Measurements from ENCODE around the gene PHACTR1. TPM values are rescaled to one million over a fixed set of nuclear protein-coding genes. Genes with fewer than 3 reads are reported as not detected.

PHACTR1 gene
- polyA plus RNA-seq, 1 of the 3 experiments (the other 2 are of a cell fraction), result 0.12 TPM

GRCh38 chr6:13124131-13124530 lies 407.6 kb downstream of the PHACTR1 start:
- H3K4me1 ChIP-seq (ENCODE audit: control insufficient read depth in 1 of 2, insufficient read depth in 2 of 2, low read depth in 1 of 2, low read length in 1 of 2), result peaks cover 0 to 10% of the 10 kb centered on the region in 2 experiments; a peak in 2 of 4 replicates
- H3K9ac ChIP-seq, result no peak overlapping the region
- no peak overlapping the region for H3K4me3 ChIP-seq (ENCODE audit: low read depth in 2 of 2, low read length in 1 of 2)
- H3K36me3 ChIP-seq (replicated peaks in 1 of 2; ENCODE audit: control insufficient read depth in 1 of 2, insufficient read depth in 2 of 2, low read length in 1 of 2), result no peaks in the 10 kb centered on the region
- DNase-seq, result no peak
- H3K9me2 ChIP-seq, result no peaks in the 10 kb centered on the region
- no peaks in the 10 kb centered on the region for H3K79me2 ChIP-seq (ENCODE audit: insufficient read depth)
- ChIA-PET POLR2A (interaction anchor here (0.5 kb wide), 1 partner anchor 222 kb away, joined by 3 read pairs; no protein-coding TSS in a partner anchor), CTCF (interaction anchor here (4.2 kb wide), 1 partner anchor 213 kb away, joined by 27 read pairs; no protein-coding TSS in a partner anchor)
- no peaks in the 10 kb centered on the region for H3K9me3 ChIP-seq
- 6% methylated on average over 2 of the region's 2 CpGs for WGBS (ENCODE audit: low lambda C conversion rate)
- no peak overlapping the region for H3K27ac ChIP-seq (ENCODE audit: low read depth in 2 of 2, low read length in 1 of 2)
- no peak for TF ChIP-seq NRF1 (IDR thresholded peaks at IDR 0.05; ENCODE audit: low read depth, low read length)
- no peak for TF ChIP-seq JUND (IDR thresholded peaks at IDR 0.05)
- TF ChIP-seq, protein P1, sequence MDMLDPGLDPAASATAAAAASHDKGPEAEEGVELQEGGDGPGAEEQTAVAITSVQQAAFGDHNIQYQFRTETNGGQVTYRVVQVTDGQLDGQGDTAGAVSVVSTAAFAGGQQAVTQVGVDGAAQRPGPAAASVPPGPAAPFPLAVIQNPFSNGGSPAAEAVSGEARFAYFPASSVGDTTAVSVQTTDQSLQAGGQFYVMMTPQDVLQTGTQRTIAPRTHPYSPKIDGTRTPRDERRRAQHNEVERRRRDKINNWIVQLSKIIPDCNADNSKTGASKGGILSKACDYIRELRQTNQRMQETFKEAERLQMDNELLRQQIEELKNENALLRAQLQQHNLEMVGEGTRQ (IDR thresholded peaks at IDR 0.05; ENCODE audit: borderline replicate concordance, low read depth, low read length), result no peak
- no peak for TF ChIP-seq ELF1 (IDR thresholded peaks at IDR 0.05)
- no peak for TF ChIP-seq CTCF (IDR thresholded peaks at IDR 0.05)
- TF ChIP-seq EZH2phosphoT487 (IDR thresholded peaks at IDR 0.05; ENCODE audit: borderline replicate concordance, low read depth), result no peak
- no peak for TF ChIP-seq TEAD4 (IDR thresholded peaks at IDR 0.05; ENCODE audit: borderline replicate concordance, insufficient read depth)
- no peak for TF ChIP-seq NFIC (IDR thresholded peaks at IDR 0.05; ENCODE audit: borderline replicate concordance)
- TF ChIP-seq FOXM1 (IDR thresholded peaks at IDR 0.05; ENCODE audit: low read depth), result no peak
- no peak for TF ChIP-seq RXRA (IDR thresholded peaks at IDR 0.05; ENCODE audit: borderline replicate concordance, low read depth)
- no peaks in the 10 kb centered on the region for H3F3A ChIP-seq (replicated peaks; ENCODE audit: insufficient read depth)
- no peaks in the 10 kb centered on the region for H3K27me3 ChIP-seq (ENCODE audit: insufficient read depth)
- H2AFZ ChIP-seq (ENCODE audit: low read depth), result no peak overlapping the region
- no peak overlapping the region for H3K4me2 ChIP-seq
- H4K20me1 ChIP-seq (ENCODE audit: insufficient read depth), result no peaks in the 10 kb centered on the region

DNA sequence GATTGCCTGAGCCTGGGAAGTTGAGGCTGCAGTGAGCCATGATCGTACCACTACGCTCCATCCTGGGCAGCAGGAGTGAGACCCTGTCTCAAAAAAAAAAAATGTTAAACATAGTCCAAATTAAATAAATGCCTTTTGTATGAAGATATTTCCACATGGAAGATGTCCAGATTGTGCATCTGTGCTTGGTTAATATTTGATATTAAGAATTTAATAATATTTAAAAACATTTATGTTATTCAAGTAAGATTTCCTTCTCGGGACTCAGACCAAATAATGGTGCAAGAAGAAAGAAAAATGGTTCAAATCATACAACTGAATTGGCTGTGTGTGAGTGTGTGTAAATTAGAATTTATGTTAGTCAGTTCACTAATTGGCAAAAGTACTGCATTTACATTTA lies 409.3 kb downstream of the PHACTR1 start:
- Histone ChIP-seq H3K27me3 (ENCODE audit: insufficient read depth) (no peaks in the 10 kb centered on the region), H4K20me1 (ENCODE audit: insufficient read depth) (no peaks in the 10 kb centered on the region)
- CTCF ChIA-PET, result no interaction called here

More for the DNA sequence above, 409.3 kb downstream of the PHACTR1 start:
- Histone ChIP-seq H3K27ac (ENCODE audit: low read depth in 2 of 2, low read length in 1 of 2) (no peak overlapping the region), H3K79me2 (ENCODE audit: insufficient read depth) (no peaks in the 10 kb centered on the region), H3K4me2 (no peak overlapping the region), H3K9me3 (no peaks in the 10 kb centered on the region), H3K4me1 (ENCODE audit: control insufficient read depth in 1 of 2, insufficient read depth in 2 of 2, low read depth in 1 of 2, low read length in 1 of 2) (peaks cover 0 to 3% of the 10 kb centered on the region in 2 experiments; a peak in 1 of 4 replicates), H2AFZ (ENCODE audit: low read depth) (no peak overlapping the region), H3F3A (replicated peaks; ENCODE audit: insufficient read depth) (no peaks in the 10 kb centered on the region), H3K9me2 (no peaks in the 10 kb centered on the region), H3K9ac (no peak overlapping the region), H3K36me3 (replicated peaks in 1 of 2; ENCODE audit: control insufficient read depth in 1 of 2, insufficient read depth in 2 of 2, low read length in 1 of 2) (no peaks in the 10 kb centered on the region), H3K4me3 (ENCODE audit: low read depth in 2 of 2, low read length in 1 of 2) (no peak overlapping the region)
- no peak for DNase-seq
- WGBS (ENCODE audit: low lambda C conversion rate), result 62% methylated on average over 3 of the region's 3 CpGs
- POLR2A ChIA-PET, result no interaction called here
- TF ChIP-seq, protein P2, sequence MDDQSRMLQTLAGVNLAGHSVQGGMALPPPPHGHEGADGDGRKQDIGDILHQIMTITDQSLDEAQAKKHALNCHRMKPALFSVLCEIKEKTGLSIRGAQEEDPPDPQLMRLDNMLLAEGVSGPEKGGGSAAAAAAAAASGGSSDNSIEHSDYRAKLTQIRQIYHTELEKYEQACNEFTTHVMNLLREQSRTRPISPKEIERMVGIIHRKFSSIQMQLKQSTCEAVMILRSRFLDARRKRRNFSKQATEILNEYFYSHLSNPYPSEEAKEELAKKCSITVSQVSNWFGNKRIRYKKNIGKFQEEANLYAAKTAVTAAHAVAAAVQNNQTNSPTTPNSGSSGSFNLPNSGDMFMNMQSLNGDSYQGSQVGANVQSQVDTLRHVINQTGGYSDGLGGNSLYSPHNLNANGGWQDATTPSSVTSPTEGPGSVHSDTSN (IDR thresholded peaks at IDR 0.05), result no peak
- no peak for TF ChIP-seq RCOR1 (IDR thresholded peaks at IDR 0.05; ENCODE audit: low read length)
- no peak for TF ChIP-seq NFIC (IDR thresholded peaks at IDR 0.05; ENCODE audit: borderline replicate concordance)

Measured in SK-N-SH (cell line).